ENCODE data around the gene LEPROT.
A peak's percentile ranks its signal among the peaks of the same experiment; 100 is the strongest.

LEPROT gene

GRCh38 chr1:65412256-65412983 is 8.0 kb upstream of the LEPROT start:
- DNase-seq (ENCODE audit: low spot score) = no peak

- no peak for DNase-seq (ENCODE audit: low spot score)
These were observed 7.5 kb upstream of the LEPROT start for GRCh38 chr1:65412984-65413375.

GRCh38 chr1:65414538-65414937 is 5.9 kb upstream of the LEPROT start:
- DNase-seq (ENCODE audit: low spot score) = no peak

- DNase-seq (ENCODE audit: low spot score) = no peak
These were observed 3.7 kb upstream of the LEPROT start for GRCh38 chr1:65416767-65417166.

GRCh38 chr1:65417729-65418128 is 2.7 kb upstream of the LEPROT start:
- DNase-seq (ENCODE audit: low spot score) = no peak

- DNase-seq (ENCODE audit: low spot score) = no peak
These were observed 1.8 kb upstream of the LEPROT start for GRCh38 chr1:65418522-65419185.

GRCh38 chr1:65419681-65420589 is 533 bp upstream of the LEPROT start:
- DNase-seq (ENCODE audit: low spot score) = peak; percentile 99

- no peak for DNase-seq (ENCODE audit: low spot score)
These were observed 1.0 kb downstream of the LEPROT start for GRCh38 chr1:65421351-65422025.

GRCh38 chr1:65422241-65423203 is 2.1 kb downstream of the LEPROT start:
- DNase-seq (ENCODE audit: low spot score) = no peak

GRCh38 chr1:65423884-65424572 is 3.6 kb downstream of the LEPROT start:
- DNase-seq (ENCODE audit: low spot score) = no peak

GRCh38 chr1:65424573-65424889 is 4.1 kb downstream of the LEPROT start:
- DNase-seq (ENCODE audit: low spot score) = no peak

- no peak for DNase-seq (ENCODE audit: low spot score)
These were observed 4.5 kb downstream of the LEPROT start for GRCh38 chr1:65425006-65425405.

GRCh38 chr1:65425697-65426096 is 5.2 kb downstream of the LEPROT start:
- no peak for DNase-seq (ENCODE audit: low spot score)

GRCh38 chr1:65429078-65429477 is 8.6 kb downstream of the LEPROT start:
- DNase-seq (ENCODE audit: low spot score) = no peak

GRCh38 chr1:65429806-65430205 is 9.3 kb downstream of the LEPROT start:
- no peak for DNase-seq (ENCODE audit: low spot score)

GRCh38 chr1:65431111-65431705 is 10.7 kb downstream of the LEPROT start:
- DNase-seq (ENCODE audit: low spot score) = peak; percentile 27

GRCh38 chr1:65432918-65433317 is 12.4 kb downstream of the LEPROT start:
- DNase-seq (ENCODE audit: low spot score) = no peak

- DNase-seq (ENCODE audit: low spot score) = no peak
These were observed 13.8 kb downstream of the LEPROT start for GRCh38 chr1:65434255-65434654.

- no peak for DNase-seq (ENCODE audit: low spot score)
These were observed 14.3 kb downstream of the LEPROT start for GRCh38 chr1:65434760-65435159.

- DNase-seq (ENCODE audit: low spot score) = no peak
These were observed 15.5 kb downstream of the LEPROT start for GRCh38 chr1:65435987-65436386.

Data from CD4-positive, alpha-beta T cell treated with Interleukin-6 at 100 ng/mL for 8 hours (primary cell).